GM18870 (cell line): Measurements from ENCODE around the gene ITGAX.

ENCODE experiments used
- ATAC-seq: cut with Tn5 transposase; IDR thresholded peaks from one replicate; pipeline ENCODE4 v1.9.1; 2021; ENCODE audit warnings: moderate library complexity; ENCODE audit not compliant: unreplicated experiment

Gene ITGAX

GRCh38 chr16:31430380-31431052, 75.5 kb downstream of the ITGAX start:
- ATAC-seq: no peak
